GM18858 (cell line): ENCODE measurements around the gene CARM1.
"Not testable (repeated sequence)": the region's sequence is repeated elsewhere in the genome, so short reads cannot be mapped to it uniquely, and the experiment has no call there.

Source experiments
- ATAC-seq: cut with Tn5 transposase; IDR thresholded peaks from one replicate; pipeline ENCODE4 v1.9.1; 2021; ENCODE audit not compliant: unreplicated experiment

The CARM1 gene

DNA sequence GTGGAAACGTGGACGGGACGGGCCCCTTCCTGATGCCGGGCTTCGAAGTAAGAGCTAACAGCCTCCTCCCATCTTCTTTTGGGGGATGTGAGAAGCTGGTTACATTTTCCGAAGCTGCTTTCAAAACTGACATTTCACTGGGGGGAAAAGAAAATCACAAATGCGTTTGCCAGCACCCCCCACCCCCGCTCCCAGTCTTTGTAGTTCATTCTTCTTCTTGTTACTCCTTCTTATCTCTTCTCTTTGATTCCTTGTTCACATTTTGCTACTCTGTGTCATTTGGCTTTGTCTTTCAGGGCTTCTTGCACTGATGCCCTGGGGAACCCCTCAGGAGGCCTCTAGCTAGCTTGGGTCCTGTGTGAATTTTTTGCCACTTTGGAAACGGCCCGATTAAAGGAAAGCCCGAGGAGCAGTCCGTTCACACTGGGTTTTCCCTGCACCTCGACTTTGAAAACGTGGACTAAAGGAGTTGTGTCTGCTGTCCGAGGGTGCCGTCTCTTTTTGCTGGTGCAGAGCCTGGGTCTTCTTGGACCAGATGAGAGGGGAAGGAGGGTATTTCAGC is 1.3 kb downstream of the CARM1 start:
- ATAC-seq: no peak

DNA sequence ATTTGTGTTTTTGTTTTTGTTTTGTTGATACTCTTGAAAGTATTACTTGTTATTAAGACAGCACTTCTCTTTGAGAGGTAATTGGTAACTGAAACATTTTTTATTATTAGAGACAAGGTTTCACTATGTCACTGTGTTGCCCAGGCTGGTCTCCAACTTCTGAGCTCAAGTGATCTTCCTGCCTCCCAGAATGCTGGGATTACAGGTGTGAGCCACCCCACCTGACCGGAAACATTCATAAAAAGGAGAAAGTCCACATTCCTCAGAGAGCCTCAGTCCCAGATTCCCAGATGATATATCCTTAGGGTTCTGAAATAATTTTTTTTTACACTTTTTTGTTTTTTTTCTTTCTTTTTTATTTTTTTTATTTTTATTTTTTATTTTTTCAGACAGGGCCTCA is 2.7 kb downstream of the CARM1 start:
- no peak for ATAC-seq

DNA sequence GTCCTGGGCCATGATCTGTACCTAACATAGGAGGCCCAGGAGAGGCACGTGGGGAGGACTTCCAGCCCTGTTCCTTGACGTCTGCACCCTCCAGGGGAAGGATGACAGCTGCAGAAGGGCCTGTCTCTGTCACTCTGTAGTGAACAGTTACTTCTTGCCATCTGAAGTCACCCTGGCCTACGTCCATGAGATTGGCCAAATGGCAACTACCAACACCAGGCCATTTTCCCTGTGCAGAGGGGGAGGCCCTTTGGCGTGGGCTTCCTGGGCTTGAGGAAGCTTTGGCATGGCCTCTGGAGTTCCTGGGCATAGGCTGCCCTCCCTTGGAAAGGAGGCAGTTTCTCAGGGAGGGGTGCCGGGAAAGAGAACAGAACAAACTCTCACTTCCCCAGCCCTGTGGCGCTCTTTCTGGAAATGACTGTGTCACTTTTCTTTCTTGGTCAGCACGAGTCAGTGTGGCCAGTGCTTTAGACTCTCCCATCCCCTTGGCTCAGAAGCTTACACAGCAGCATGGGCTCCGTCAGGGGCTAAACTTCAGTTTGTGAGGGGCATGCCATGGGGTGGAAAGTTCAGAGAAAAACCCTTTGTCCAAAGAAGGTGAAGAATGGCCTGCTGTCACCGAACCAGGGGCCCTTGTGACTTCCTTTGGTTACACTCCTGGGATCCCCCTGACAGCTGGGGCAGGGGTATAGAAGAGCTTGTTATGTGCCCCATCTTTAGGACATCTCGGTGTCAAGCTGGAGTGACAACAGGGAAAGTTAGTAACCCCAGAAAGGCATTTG is 5.3 kb downstream of the CARM1 start:
- ATAC-seq: peak; percentile 44

DNA sequence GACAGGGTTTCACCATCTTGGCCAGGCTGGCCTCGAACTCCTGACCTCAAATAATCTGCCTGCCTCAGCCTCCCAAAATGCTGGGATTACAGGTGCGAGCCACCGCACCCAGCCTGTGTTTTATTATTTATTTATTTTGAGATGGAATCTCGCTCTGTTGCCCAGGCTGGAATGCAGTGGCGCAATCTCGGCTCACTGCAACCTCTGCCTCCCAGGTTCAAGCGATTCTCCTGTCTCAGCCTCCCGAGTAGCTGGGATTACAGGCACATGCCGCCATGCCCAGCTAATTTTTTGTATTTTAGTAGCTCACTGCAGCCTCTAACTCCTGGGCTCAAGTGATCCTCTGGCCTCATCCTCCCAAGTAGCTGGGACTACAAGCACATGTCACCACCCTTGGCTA is 6.3 kb downstream of the CARM1 start:
- not testable (repeated sequence) for ATAC-seq

DNA sequence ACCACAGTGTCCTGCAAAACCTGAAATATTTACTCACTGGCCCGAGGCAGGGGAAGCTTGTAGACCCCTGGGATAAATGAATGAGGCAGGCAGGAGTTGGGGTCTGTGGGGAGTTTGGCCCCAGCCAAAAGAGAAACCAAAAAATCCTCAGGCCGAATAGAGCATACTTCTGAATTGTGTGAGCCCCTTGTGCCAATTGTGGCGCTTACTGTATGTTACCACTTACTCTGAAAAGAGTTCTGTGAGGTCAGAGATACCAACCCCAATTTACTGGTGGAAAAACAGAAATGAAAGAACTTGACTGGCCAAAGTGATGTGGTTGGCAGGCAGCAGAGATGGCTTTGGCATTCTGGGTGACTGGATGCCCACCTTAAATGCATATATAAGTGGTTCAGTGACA is 6.9 kb downstream of the CARM1 start:
- no peak for ATAC-seq

DNA sequence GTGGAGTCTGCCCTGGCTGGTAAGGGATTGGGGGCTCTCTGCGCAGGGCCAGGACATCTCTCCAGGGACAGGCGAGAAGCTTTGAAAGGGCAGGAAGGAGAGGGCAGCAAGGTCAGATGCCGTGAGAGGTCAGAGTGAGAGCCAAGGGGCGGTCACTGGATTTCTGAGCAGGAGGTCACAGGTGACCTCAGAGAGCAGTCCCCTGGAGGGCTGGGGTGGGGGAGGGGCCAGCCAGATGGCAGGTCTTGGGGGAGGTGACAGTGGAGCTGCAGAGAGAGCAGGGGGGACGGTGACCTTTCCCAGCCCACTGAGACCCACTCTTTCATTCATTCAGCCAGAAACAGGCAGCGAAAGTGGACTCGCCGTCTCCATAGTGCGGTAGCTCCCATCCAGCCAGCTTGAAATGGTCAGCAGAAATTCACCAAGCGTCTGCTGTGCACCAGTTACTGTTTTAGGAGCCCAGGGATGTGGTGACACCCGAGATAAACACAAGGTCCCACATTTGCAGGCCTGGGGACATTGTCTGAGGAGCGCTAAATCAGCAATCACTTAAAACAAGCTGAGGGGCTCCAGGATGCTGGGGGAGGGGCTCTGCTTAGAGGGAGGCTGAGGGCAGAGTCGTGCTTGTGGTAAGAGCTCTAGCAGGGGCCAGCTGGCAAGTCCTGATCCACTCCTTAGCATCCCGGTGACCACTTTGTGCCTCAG is 10.2 kb downstream of the CARM1 start:
- ATAC-seq: no peak

DNA sequence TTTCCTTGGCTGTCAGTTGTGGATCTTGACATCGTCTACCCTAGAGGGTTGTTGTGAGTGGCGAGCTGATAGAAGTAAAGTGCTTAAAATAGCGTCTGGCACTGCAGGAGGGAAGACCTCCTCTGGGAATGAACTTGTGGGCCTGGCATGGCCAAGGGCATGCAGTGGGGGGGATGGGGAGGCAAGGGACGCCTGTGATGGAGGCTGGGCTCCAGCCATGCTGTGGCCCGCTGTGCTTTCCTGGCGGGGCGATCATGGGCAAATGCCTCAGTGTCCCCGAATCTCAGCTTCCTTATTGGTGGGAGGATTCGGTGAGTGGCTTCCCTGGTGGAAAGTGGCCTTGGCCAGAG is 10.7 kb downstream of the CARM1 start:
- no peak for ATAC-seq

DNA sequence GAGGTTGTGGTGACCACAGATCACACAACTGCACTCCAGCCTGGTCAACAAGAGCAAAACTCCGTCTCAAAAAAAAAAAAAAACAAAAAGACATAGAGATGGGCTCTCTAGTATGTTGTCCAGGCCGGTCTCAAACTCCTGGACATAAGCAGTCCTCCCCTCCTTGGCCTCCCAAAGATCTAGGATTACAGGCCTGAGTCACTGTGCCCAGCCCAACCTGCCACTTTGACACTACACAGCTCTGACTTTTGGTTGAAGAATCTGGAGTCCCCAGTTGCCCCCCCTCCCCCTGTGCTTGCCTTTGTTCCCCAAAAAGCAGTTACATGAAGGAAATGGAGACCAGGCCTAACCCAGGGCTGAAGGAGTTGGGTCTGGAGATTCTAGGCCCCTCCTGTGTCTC is 12.9 kb downstream of the CARM1 start:
- ATAC-seq: no peak

DNA sequence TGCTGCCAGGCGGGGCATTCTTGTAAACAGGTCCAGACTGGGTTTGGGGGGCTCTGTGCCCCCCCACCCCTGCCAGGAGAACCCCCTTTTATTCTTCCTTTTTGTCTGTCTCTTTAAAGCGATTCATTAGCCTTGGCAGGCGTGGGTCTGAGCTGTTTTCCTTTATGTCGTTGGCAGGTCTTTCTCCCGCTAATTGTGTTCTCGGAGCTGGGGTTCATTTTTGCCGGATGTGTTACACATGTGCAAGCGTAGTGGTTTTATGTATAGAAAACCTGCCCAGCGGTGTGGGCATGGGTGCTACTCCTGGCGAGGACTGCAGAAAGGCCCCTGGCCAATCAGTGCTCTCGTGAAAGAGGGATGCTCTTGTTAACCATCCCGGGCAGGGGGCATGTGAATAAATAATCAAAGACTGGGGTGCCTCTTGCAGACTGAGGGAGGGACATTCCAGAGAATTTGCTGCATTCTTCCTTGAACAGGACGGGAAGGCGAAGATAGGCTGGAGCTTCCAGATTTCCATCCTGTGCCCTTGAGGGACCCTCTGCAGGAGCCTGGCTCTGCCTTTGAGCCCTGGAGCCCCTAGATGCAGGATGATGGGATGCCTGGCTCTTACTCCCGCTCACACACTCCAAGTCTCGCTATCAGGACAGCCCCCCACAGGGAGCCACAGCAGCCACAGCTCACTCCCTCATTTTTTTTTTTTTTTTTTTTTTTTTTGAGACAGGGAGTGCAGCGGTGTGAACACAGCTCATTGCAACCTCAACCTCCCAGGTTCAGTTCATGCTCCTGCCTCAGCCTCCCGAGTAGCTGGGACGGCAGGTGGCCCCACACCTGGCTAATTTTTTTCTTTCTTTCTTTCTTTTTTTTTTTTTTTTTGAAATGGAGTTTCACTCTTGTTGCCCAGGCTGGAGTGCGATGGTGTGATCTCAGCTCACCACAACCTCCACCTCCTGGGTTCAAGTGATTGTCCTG is 14.1 kb downstream of the CARM1 start:
- ATAC-seq: no peak

DNA sequence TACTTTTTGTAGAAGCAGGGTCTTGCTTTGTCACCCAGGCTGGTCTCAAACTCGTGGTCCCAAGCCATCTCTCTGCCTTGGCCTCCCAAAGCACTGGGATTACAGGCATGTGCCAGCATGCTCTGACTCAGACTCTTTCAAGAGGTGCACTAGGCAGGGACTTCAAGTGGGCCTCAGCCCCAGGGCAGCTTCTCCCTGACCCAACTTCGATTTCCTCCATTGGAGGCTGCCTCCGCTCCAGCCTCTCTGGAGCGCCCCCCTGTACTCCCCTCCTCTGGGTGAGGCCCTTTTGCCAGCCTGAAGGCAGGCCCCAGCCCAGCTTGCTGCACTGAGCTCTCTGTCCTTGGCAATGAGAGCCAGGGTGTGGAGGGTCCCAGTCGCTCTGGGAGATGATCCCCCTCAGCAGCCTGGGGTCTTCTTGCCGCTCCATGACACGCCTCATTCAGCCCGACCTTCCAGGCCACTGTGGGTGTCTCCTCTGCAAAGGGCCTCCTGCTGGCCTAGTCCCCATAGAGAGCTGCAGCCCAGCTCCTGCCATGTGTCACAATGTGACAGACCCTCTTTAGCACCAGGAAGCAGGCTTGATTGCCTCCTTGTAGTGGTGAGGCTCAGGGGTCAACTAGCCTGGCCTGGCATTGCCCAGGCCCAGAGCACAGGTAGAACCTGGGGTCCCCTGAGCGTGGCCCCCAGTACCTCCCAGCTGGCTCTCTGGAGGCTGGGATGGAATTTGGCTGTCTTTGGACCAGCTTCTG is 16.4 kb downstream of the CARM1 start:
- ATAC-seq: no peak

DNA sequence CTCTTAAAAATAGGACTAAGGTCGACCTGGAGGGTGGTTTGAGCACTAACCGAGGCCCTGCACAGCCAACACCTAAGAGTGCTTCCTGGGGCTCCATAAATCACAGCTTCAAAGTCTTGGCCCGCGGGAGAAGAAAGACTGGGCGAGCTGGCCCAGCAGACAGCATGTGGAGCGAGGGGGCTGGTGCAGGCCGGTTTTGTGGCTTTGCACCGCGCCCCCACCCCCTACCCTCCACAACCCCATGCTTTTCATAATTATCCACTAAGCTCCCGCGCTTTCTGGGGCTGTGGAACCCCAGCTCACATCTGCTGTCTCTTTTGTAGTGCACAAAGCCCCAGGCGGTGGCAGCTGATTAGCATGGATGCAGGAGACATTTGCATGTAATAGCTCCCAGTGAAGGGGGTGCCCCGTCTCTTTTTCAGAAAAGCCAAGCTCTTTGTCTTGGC is 17.1 kb downstream of the CARM1 start:
- no peak for ATAC-seq

DNA sequence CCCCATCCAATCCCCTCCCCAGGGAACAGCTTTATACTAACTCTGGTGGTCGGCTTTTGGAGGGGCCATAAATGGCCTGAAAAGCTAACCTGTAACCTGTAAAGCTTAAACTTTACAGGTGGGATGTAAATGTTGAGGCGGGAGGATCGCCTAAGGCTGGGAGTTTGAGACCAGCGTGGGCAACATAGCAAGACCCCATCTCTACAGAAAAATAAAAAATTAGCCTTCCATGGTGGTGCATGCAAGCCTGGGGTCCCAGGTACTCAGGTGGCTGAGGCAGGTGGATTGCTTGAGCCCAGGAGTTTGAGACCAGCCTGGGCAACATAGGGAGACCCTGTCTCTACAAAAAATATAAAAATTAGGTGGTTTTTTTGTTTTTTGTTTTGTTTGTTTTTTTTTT is 18.5 kb downstream of the CARM1 start:
- ATAC-seq: no peak

DNA sequence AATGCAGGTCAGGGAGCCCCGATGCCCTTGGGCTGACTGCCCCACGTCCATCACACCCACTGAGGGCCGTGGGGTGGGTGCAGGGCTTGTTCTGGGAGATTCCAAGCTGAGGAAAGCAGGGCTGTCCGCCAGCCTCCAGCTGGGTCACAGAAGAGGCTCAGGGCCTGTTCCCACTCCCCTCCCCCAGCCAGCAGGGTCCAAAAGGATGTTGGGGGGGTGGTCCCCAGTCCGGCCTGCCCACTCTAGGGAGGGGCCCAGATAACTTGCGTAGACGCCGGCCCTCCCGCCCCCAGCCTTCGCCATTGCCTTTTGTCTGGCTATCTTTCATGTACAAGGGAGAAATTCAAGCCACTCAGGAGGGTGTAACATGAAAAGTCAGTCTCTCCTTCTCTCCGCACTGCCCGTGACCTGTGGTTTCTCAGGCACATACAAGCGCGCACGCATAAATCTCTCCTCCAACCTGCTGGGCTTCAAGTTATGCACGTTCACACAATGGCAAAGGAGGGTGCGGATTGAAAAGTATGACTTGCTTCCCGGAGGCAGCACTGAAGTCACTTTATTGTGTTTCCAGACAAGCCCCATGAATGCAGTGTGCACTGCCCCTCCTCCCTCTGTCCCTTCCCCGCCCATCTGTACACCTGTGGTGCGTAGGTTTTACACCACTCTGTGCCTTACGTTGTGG is 20.2 kb downstream of the CARM1 start:
- ATAC-seq: no peak

DNA sequence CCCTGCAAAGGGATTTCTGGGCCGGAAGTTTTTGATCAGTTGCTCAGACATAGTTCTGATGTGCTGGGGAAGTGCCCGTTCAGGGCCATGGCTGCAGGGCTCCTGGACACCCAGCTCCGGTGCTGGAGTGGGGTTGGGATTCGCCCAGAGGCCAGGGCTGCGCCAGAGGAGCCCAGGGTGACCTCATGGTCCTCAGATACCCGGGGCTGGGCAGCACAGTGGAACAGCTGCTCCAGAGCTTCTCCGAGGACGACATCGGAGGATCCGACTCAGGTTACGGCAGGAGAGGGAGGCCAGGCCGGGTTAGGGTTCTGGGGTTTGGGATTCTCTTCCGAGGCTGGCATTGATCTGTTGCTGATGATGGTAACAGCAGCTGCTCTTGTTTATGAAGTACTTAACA is 20.9 kb downstream of the CARM1 start:
- no peak for ATAC-seq

DNA sequence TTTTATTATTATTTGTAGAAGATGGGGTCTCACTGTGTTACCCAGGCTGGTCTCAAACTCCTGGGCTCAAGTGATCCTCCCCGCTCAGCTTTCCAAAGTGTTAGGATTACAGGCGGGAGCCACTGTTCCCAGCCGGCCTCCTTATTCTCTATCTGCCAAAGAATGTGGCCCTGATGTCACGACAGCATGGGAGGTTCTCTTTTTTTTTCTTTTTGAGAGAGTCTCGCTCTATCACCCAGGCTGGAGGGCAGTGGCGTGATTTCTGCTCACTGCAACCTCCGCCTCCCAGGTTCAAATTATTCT is 23.5 kb downstream of the CARM1 start:
- no peak for ATAC-seq

DNA sequence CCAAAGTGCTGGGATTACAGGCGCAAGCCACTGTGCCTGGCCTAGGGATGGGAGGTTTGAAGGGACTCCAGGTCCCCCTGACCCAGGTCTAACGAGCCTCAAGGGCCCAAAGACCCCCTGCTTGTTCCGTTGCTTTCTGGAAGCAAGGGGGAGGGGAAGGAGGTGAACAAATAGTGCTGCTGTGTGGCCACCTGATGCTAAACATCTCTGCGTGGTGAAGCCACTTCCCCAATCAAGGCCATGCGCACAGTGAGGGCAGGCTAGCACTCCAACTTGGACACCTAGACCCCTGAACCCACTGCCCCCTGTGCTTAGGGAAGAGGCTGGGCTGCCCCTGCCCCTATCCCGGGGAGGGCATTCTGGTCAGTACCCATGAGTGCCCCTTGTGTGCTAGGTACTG is 24.0 kb downstream of the CARM1 start:
- ATAC-seq: no peak

DNA sequence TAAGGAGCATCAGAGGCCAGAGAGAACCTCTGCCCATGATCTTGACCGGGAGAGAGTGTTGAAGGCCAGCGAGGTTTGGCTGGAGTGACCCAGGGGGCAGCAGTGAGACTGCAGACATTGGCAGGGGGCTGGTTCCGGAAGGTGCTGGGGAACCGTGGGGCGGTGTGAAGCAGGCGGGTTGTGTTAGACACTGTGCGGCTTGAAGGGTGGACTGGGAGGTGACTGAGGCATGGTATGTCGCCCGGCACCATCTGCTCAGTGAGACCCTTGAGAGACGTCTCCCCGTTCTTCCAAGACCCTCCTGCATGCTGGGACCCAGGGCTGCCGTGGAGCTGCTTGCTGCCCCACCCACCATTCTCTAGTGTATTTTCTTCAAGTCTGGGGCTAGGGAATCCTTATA is 24.6 kb downstream of the CARM1 start:
- no peak for ATAC-seq

DNA sequence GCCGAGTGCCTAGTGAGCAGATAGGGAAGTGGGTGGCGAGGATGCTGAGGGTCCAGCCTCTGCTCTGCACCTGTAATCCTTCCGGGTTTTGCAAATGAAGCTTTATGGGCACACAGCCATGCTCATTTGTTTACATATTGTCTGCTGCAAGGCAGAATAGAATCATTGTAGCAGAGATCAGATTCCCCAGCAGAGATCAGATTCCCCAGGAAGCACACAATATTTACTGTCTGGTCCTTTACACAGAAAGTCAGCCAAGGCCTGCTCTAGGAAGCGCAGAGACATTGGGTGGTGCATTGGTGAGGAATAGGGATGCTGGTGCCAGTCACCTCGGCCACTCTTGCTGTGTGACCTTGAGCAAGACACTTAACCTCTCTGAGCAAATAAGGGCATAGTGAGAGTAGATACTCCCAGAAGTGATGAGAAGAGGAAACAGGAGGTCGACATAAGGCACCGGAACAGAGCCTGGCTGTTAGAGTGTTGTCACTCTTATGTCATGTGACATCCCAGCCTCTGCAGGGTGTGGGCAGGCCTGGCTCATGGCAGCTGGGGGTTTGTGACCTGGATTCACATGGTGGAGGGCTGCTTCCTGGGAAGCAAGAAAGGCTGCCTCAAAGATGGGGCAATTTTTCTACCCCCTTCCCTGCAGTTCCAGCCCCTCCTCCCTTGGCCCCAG is 25.6 kb downstream of the CARM1 start:
- no peak for ATAC-seq

DNA sequence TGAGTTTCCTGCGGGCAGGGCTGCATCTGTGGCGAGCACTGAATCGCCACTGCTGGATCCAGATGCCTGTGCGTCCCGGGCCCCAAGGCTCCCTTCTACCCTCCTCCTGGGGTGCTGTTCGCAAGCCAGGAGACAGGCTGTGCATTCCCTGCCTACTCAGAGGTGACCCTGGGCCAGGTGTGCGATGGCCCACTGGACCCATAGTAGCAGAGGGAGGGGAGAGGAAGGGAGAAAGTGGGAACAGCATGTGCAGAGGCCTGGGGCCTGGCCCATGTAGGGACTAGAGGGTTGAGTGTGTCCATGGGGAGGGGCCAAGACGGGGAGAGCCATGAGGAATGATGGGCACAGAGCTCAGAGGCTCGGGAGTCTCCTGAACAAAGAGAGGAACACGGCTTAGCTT is 27.3 kb downstream of the CARM1 start:
- no peak for ATAC-seq
